HG03064 (cell line): ENCODE results near the gene KIAA0319L.
"Not testable (repeated sequence)": the region's sequence is repeated elsewhere in the genome, so short reads cannot be mapped to it uniquely, and the experiment has no call there.

ENCODE experiments used
- ATAC-seq: cut with Tn5 transposase; IDR thresholded peaks from one replicate; pipeline ENCODE4 v1.9.1; 2021; ENCODE audit warnings: low read depth; ENCODE audit not compliant: unreplicated experiment

KIAA0319L gene

GRCh38 chr1:35557118-35557610 lies at the start of gene KIAA0319L:
TSS of gene KIAA0319L (minus strand) at chr1:35557403. CDS start at chr1:35554491, 2,912 bp downstream.
- peak; percentile 72 for ATAC-seq

- ATAC-seq: no peak
These were observed 48.6 kb upstream of the KIAA0319L start for GRCh38 chr1:35605867-35606182.

- no peak for ATAC-seq
These were observed 48.1 kb upstream of the KIAA0319L start for GRCh38 chr1:35605071-35605866.

- ATAC-seq: no peak
These were observed 46.7 kb upstream of the KIAA0319L start for GRCh38 chr1:35603941-35604340.

GRCh38 chr1:35603468-35603867 lies 46.3 kb upstream of the KIAA0319L start:
- ATAC-seq: no peak

GRCh38 chr1:35600593-35600992 lies 43.4 kb upstream of the KIAA0319L start:
- ATAC-seq: no peak

- ATAC-seq: no peak
These were observed 42.2 kb upstream of the KIAA0319L start for GRCh38 chr1:35599411-35599810.

- ATAC-seq: no peak
These were observed 41.7 kb upstream of the KIAA0319L start for GRCh38 chr1:35598895-35599294.

GRCh38 chr1:35597870-35598269 lies 40.7 kb upstream of the KIAA0319L start:
- ATAC-seq: no peak

- no peak for ATAC-seq
These were observed 38.5 kb upstream of the KIAA0319L start for GRCh38 chr1:35595684-35596083.

- ATAC-seq: no peak
These were observed 37.0 kb upstream of the KIAA0319L start for GRCh38 chr1:35594005-35594760.

- ATAC-seq: no peak
These were observed 36.0 kb upstream of the KIAA0319L start for GRCh38 chr1:35592991-35593769.

- no peak for ATAC-seq
These were observed 34.0 kb upstream of the KIAA0319L start for GRCh38 chr1:35591211-35591610.

- ATAC-seq: no peak
These were observed 33.4 kb upstream of the KIAA0319L start for GRCh38 chr1:35590476-35591040.

- no peak for ATAC-seq
These were observed 32.6 kb upstream of the KIAA0319L start for GRCh38 chr1:35589516-35590427.

GRCh38 chr1:35588197-35588910 lies 31.2 kb upstream of the KIAA0319L start:
- ATAC-seq: no peak

- no peak for ATAC-seq
These were observed 30.5 kb upstream of the KIAA0319L start for GRCh38 chr1:35587736-35588135.

GRCh38 chr1:35586808-35587207 lies 29.6 kb upstream of the KIAA0319L start:
- no peak for ATAC-seq

- ATAC-seq: not testable (repeated sequence)
These were observed 28.6 kb upstream of the KIAA0319L start for GRCh38 chr1:35585805-35586204.
